Thyroid gland (tissue), 4 donors: Measurements from ENCODE around the gene PLEKHG3. TPM values are rescaled to one million over a fixed set of nuclear protein-coding genes. Genes with fewer than 3 reads are reported as not detected.

Experiments used
- DNase-seq, 2 donors: peaks; one replicate each; pipeline ENCODE4 v3.0.0-alpha.2; 2019
- H3K27ac ChIP-seq, 3 donors: fragments of 200-600 bp; sonication (generic); 1 replicate in 2 of 3; 2 replicates in 1 of 3; pipeline ENCODE4 v1.5.1; 2016 to 2019; ENCODE audit warnings: mild to moderate bottlenecking in 1 of 3, moderate library complexity in 1 of 3
- H3K27me3 ChIP-seq: fragments of 200-600 bp; sonication (generic); one replicate; pipeline ENCODE4 v1.5.1; 2019
- H3K36me3 ChIP-seq, 2 donors: fragments of 200-600 bp; sonication (generic); one replicate each; pipeline ENCODE4 v1.5.1; 2016 to 2019
- H3K4me1 ChIP-seq, 2 donors: fragments of 200-600 bp; sonication (generic); one replicate each; pipeline ENCODE4 v1.5.1; 2017 to 2019
- H3K4me3 ChIP-seq, 3 donors: fragments of 200-600 bp; sonication (generic); replicated peaks in 1 of 3; 1 replicate in 2 of 3; 2 replicates in 1 of 3; pipeline ENCODE4 v1.5.1; 2016; ENCODE audit warnings: mild to moderate bottlenecking in 1 of 3
- H3K9me3 ChIP-seq: fragments of 200-600 bp; sonication (generic); one replicate; pipeline ENCODE4 v1.5.1; 2017
- POLR2A ChIP-seq, 2 donors: fragments of 450-650 bp; IDR thresholded peaks; one replicate each; pipeline ENCODE4 v1.6.1; 2017; ENCODE audit warnings: antibody characterized with exemption in 2 of 2, mild to moderate bottlenecking in 2 of 2, moderate library complexity in 1 of 2
- WGBS, 2 donors: methylation state at CpG; one replicate each; pipeline ENCODE4 v1.1.5; 2017; 5-methylcytosine and 5-hydroxymethylcytosine counted together
- intact Hi-C: fragments of 100-400 bp; cut with DNase I; formaldehyde crosslinking; loops from one replicate; pipeline ENCODE4 v1.15.1; 2023
- total RNA-seq, 4 donors: library from RNA; depleted of rRNA; stranded (reverse); fragments of >200 nt; gene quantifications; one replicate each; pipeline ENCODE4 v1.2.3, GENCODE V29; 2016
- TF ChIP-seq, protein P1 (sequence below), 6 experiments: fragments of 200-600 bp in 3 of 6; fragments of 450-650 bp in 3 of 6; sonication (generic) in 3 of 6; IDR thresholded peaks; one replicate each; pipeline ENCODE4 v1.5.1; 2016 to 2019; ENCODE audit warnings: antibody characterized with exemption in 6 of 6, mild to moderate bottlenecking in 2 of 6, inconsistent platforms in 1 of 6, moderate library complexity in 1 of 6

Gene PLEKHG3
- total RNA-seq, 4 donors from 2014 or later: 41.0 to 83.0 (median 54.6) TPM

DNA sequence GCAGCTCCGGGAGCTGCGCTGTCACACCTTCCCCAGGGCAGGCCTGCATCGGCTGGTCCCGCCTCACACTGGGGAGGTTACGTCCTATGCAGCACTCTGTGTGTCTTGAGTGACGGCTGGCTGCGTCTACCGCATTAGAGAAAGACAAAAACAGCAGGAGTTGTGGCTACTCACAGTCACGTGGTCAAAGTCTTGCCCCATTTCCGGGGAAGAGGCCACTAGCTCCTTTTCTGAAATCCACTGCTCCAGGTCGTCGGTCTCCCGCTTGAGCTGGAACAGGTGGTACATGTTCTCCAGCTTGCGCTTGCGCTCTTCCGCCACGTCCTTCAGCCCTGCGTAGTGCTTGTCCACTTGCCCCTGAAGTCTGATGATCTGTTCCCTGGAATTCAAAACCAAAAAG lies 68.8 kb downstream of the PLEKHG3 start:
- Histone ChIP-seq H3K36me3 (no peaks in the 10 kb centered on the region), H3K9me3 (no peaks in the 10 kb centered on the region), H3K27me3 (no peaks in the 10 kb centered on the region), H3K27ac (no peak overlapping the region), H3K4me3 (no peak overlapping the region), H3K4me1 (no peaks in the 10 kb centered on the region)
- 94 to 95% methylated on average over 18 of the region's 18 CpGs for WGBS, 2 donors
- no peak for TF ChIP-seq POLR2A (IDR thresholded peaks at IDR 0.05)
- TF ChIP-seq, protein P1, sequence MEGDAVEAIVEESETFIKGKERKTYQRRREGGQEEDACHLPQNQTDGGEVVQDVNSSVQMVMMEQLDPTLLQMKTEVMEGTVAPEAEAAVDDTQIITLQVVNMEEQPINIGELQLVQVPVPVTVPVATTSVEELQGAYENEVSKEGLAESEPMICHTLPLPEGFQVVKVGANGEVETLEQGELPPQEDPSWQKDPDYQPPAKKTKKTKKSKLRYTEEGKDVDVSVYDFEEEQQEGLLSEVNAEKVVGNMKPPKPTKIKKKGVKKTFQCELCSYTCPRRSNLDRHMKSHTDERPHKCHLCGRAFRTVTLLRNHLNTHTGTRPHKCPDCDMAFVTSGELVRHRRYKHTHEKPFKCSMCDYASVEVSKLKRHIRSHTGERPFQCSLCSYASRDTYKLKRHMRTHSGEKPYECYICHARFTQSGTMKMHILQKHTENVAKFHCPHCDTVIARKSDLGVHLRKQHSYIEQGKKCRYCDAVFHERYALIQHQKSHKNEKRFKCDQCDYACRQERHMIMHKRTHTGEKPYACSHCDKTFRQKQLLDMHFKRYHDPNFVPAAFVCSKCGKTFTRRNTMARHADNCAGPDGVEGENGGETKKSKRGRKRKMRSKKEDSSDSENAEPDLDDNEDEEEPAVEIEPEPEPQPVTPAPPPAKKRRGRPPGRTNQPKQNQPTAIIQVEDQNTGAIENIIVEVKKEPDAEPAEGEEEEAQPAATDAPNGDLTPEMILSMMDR (IDR thresholded peaks at IDR 0.05): no peak
- intact Hi-C loops: no loop called here
- DNase-seq: no peak

DNA sequence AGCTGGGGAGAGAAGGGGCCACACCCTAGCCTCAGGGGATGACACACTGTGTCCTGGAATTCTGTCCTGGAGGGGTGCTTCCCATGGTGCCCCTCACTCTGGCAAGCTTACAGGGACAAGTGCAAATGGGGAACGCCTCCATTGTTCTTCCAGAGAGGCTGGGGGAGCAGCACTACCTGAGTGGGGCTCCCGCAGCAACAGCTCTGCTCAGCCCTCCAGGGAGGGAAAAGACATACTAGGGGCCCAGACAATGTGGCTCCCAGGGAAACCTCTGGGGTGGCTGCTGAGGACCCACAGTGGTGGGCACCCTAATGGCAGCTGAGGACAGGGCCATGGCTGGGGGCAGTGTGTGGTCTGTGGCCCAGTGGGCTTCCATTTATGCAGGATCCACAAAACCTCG lies 69.4 kb downstream of the PLEKHG3 start:
- H3K4me1 ChIP-seq: no peaks in the 10 kb centered on the region
- no peak overlapping the region for H3K27ac ChIP-seq
- H3K9me3 ChIP-seq: no peaks in the 10 kb centered on the region
- no peaks in the 10 kb centered on the region for H3K27me3 ChIP-seq
- DNase-seq: no peak
- 100% methylated on average over 3 of the region's 3 CpGs for WGBS, 2 donors
- TF ChIP-seq, protein P1 (IDR thresholded peaks at IDR 0.05): no peak
- TF ChIP-seq POLR2A (IDR thresholded peaks at IDR 0.05): no peak
- intact Hi-C loops: no loop called here
- no peaks in the 10 kb centered on the region for H3K36me3 ChIP-seq
- H3K4me3 ChIP-seq: no peak overlapping the region

DNA sequence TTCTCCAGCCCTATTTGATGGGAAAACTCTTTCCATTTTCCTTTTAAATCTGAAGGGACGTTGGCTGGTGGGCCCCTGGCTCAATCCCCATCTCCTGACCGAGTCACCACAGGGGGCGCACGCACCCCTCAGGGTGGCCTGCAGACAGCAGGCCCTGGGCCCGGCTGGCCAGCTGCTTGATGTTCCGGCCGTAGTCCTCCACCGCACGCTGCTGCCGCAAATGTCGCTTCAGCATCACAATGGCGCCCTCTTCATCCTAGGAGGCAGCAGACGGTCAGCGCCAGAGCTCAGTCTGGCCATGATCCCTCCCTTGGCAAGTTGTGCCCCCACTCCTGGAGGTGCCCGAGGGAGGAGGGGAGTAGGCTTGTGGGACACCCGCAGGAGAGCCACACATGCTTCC lies 70.0 kb downstream of the PLEKHG3 start:
- Histone ChIP-seq H3K27me3 (no peaks in the 10 kb centered on the region), H3K4me3 (no peak overlapping the region), H3K9me3 (no peaks in the 10 kb centered on the region), H3K27ac (no peak overlapping the region), H3K36me3 (no peaks in the 10 kb centered on the region), H3K4me1 (no peaks in the 10 kb centered on the region)
- 96% methylated on average over 16 of the region's 16 CpGs for WGBS, 2 donors
- DNase-seq: no peak
- TF ChIP-seq, protein P1 (IDR thresholded peaks at IDR 0.05): no peak
- no peak for TF ChIP-seq POLR2A (IDR thresholded peaks at IDR 0.05)
- intact Hi-C loops: no loop called here

DNA sequence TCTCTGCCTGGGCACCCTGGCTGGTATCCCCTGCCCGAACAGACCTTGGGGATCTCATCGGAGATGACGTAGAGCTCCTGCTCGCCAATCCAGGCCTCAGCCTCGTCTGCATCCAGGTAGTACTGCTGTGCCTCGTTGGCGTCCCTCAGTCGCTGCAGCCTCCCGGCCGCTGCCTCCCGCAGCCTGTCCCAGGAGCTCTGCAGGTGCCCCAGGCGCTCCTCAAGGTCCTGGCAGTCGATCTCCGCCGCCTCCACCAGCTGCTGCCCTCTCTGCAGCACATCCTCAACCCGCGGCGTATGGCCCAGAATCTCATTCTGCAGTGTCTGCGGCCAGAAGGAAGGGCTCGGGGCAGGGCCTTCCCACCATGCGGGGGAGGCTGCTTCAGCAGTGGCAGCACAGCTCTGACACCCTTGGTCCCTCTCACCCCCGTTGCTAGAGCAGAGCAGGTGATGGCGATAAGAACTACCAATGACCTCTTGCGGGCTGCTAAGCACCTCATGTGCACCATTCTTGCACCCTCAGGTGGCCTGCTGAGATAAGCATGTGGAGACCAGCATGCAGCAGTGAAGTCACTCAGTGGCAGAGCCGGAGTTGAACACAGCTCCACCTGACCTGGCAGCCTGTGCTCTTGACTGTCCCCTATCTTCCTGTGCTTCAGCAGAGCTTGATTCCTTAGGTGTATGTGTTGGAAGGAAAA lies 71.0 kb downstream of the PLEKHG3 start:
- H3K27me3 ChIP-seq: no peaks in the 10 kb centered on the region
- H3K27ac ChIP-seq: no peak overlapping the region
- H3K9me3 ChIP-seq: no peaks in the 10 kb centered on the region
- H3K4me1 ChIP-seq: no peaks in the 10 kb centered on the region
- no peak for DNase-seq
- WGBS, 2 donors: 94 to 96% methylated on average over 24 to 25 of the region's 25 CpGs
- TF ChIP-seq, protein P1 (IDR thresholded peaks at IDR 0.05): no peak
- no peak for TF ChIP-seq POLR2A (IDR thresholded peaks at IDR 0.05)
- no peak overlapping the region for H3K4me3 ChIP-seq
- intact Hi-C loops: no loop called here
- H3K36me3 ChIP-seq: no peaks in the 10 kb centered on the region

DNA sequence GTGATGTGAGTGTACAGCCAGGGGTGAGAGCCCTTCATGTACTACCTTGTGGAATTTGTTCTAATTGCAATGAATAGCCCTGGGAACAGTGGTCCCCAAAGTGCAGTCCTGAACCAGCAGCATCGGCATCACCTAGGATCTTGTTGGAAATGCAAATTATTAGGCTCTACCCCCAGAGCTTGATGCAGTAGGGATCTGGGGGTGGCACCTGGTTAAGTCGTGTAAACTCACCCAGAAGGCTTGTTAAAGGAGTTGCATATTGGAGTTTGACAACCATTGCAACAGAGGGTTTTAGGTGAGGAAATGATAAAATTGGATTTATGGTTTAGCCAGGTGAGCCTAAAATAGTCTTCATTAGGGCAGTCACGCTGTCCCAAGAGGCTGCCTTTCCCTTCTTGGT lies 73.2 kb downstream of the PLEKHG3 start:
- Histone ChIP-seq H3K9me3 (no peaks in the 10 kb centered on the region), H3K27me3 (no peaks in the 10 kb centered on the region), H3K4me1 (no peaks in the 10 kb centered on the region), H3K27ac (no peak overlapping the region), H3K36me3 (no peaks in the 10 kb centered on the region), H3K4me3 (no peak overlapping the region)
- TF ChIP-seq, protein P1 (IDR thresholded peaks at IDR 0.05): no peak
- TF ChIP-seq POLR2A (IDR thresholded peaks at IDR 0.05): no peak
- intact Hi-C loops: no loop called here
- 83 to 91% methylated on average over 3 of the region's 3 CpGs for WGBS, 2 donors
- DNase-seq: no peak
